Gastrocnemius medialis (tissue), 4 donors: ENCODE data around the gene ZNF320. TPM values are rescaled to one million over a fixed set of nuclear protein-coding genes. Genes with fewer than 3 reads are reported as not detected.
"Not testable (repeated sequence)": the region's sequence is repeated elsewhere in the genome, so short reads cannot be mapped to it uniquely, and the experiment has no call there.

Experiments
- ATAC-seq, 2 donors: fragments of 150-250 bp; one replicate each; pipeline ENCODE4 v1.9.1; 2016
- DNase-seq, 2 donors: peaks; one replicate each; pipeline ENCODE4 v3.0.0-alpha.2; 2019
- H3K27ac ChIP-seq, 4 donors: fragments of 200-600 bp; sonication (generic); 1 replicate in 1 of 4; 2 replicates in 3 of 4; pipeline ENCODE4 v1.5.1; 2016 to 2018; ENCODE audit warnings: mild to moderate bottlenecking in 2 of 4, moderate library complexity in 1 of 4
- H3K27me3 ChIP-seq, 3 donors: fragments of 200-600 bp; sonication (generic) in 2 of 3; 1 replicate in 1 of 3; 2 replicates in 2 of 3; pipeline versions ENCODE4 v1.5.1 to v1.6.0; 2016 to 2019; ENCODE audit warnings: mild to moderate bottlenecking in 1 of 3, moderate library complexity in 1 of 3
- H3K36me3 ChIP-seq, 2 donors: fragments of 200-600 bp; sonication (generic) in 1 of 2; one replicate each; pipeline ENCODE4 v1.5.1; 2017 to 2018
- H3K4me1 ChIP-seq, 2 donors: fragments of 200-600 bp; sonication (generic) in 1 of 2; one replicate each; pipeline ENCODE4 v1.5.1; 2016 to 2017; ENCODE audit warnings: mild to moderate bottlenecking in 2 of 2
- H3K4me3 ChIP-seq, 4 donors: fragments of 200-600 bp; sonication (generic) in 3 of 4; 1 replicate in 1 of 4; 2 replicates in 3 of 4; pipeline ENCODE4 v1.5.1; 2016 to 2019; ENCODE audit warnings: mild to moderate bottlenecking in 2 of 4
- H3K9me3 ChIP-seq, 3 donors: fragments of 200-600 bp; sonication (generic) in 2 of 3; 1 replicate in 1 of 3; 2 replicates in 2 of 3; pipeline ENCODE4 v1.5.1; 2016 to 2019
- POLR2A ChIP-seq, 2 donors: fragments of 450-650 bp; IDR thresholded peaks; one replicate each; pipeline ENCODE4 v1.6.1; 2017; ENCODE audit warnings: antibody characterized with exemption in 2 of 2, mild to moderate bottlenecking in 2 of 2, moderate library complexity in 2 of 2
- in situ Hi-C, 4 donors: fragments of 200-750 bp; cut with MboI; loops; one replicate each; pipeline versions ENCODE4 v1.15.0 to v1.8.0; 2017; ENCODE audit warnings: low sequenced_read_pairs in 4 of 4
- intact Hi-C: fragments of 100-400 bp; cut with DNase I; formaldehyde crosslinking; loops from one replicate; pipeline ENCODE4 v1.15.1; 2023; ENCODE audit warnings: low total_unique reads
- total RNA-seq, 4 donors: library from RNA; depleted of rRNA; stranded (reverse); fragments of >200 nt; gene quantifications; one replicate each; pipeline versions ENCODE4 v1.1.0 to v1.2.3, GENCODE V29; 2016

ZNF320 gene
- total RNA-seq, 4 donors from 2014 or later = 1.3 to 2.7 (median 2.5) TPM; not detected in 1

DNA sequence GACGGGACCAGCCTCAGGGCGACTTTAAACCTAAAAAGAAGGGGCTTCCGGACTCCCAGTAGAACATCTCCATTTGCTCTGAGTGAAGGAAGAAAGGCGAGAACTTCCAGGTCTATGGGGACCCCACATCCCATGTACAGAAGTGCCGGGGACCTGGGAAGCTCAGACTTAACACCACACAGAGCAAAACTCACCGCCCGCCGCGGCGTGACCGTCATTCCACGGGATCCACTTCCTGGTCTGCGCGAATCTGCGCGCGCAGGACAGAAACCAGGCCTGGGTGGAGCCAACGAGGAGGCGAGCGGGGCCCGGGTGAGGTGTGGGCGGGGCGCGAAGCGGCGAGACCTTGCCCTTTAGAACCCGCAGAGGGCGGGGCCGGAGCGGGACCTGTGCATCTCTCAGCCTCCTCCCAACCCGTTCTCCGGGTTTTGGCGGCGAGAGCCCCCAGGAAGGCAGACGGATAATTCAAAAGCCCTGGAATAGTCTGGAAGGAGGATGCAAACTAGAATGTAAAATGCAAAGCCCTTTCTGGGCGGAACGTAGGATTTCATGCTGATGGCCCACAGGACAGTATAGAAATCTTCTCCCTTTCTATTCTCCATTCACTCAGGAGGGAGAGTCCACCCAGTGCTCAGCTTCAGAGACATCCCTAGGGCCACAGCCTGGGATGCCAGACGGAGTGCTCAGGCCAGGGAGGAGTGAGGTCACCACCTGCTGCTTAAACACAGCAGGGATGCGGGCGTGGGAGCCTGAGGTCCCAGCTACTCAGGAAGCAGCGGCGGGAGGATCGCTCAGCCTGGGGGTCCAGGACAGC, 39.9 kb downstream of the ZNF320 start, which contains the start of gene ZNF468:
ZNF468 (minus strand) TSS at position 242 of the 814 bp plus-strand sequence. CDS start 3,347 bp downstream, outside the sequence.
- H3K27me3 ChIP-seq, H3K4me1 ChIP-seq, in situ Hi-C loops, H3K9me3 ChIP-seq: not testable (repeated sequence)
- Histone ChIP-seq H3K27ac (peak within 1 kb of the TSS; percentile 48 to 65 (median 55)), H3K36me3 (peaks cover 0 to 23% of the 10 kb centered on the region in 2 donors), H3K4me3 (peak within 1 kb of the TSS; percentile 64 to 85 (median 72))
- ATAC-seq (peak; percentile 81 to 85), DNase-seq (peak; percentile 35 to 49)
- intact Hi-C loops = loop anchor here (2.0 kb wide), 1 partner anchor 39 kb away; the partner anchor contains the start of gene ZNF320
- TF ChIP-seq POLR2A (IDR thresholded peaks at IDR 0.05) = peak in 1 of 2 donors; percentile 35

DNA sequence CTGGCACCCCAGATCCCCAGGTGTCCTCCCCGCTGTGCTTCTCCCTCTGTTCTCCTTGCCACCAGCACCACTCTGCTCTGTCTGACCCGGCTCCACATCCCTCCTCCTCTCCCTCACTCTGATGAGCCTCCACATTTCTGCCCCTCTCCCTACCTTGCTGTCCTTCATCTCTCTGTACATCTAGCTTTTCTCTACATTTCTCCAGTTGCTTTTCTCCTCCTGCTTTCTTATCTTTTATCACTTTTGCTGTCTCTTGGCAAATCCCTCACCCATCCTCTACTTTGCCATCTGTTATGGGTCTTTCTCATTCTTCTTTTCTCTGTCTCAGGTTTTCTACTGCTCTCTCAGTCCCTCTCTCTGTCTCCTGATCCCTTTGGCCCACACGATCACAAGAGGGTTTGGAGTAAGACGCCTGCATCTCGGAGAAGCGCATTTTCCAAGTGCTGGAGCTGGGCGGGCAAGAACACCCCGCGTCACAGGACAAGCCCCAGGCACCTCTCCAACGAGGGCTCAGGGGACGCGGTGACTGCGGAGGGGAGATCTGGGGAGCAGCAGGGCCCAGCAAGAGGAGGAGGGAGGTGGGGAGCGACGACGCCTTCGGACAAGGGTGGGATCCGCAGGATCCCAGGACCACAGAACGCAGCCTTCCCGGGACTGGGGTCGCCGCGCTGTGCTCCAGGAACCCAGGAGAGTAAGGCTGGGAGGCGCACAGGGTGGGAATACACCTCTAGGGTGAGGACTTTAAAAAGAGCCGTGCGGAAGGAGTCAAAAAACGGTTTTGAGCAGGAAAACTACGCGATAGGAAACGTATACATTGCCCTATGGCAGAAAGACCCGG, 40.7 kb downstream of the ZNF320 start:
- intact Hi-C loops = loop anchor here (2.0 kb wide), 1 partner anchor 40 kb away; the partner anchor contains the start of gene ZNF320
- ATAC-seq = peak; percentile 4 to 49
- DNase-seq, H3K9me3 ChIP-seq, H3K27me3 ChIP-seq, in situ Hi-C loops, H3K4me1 ChIP-seq: not testable (repeated sequence)
- Histone ChIP-seq H3K36me3 (peaks cover 0 to 29% of the 10 kb centered on the region in 2 donors), H3K27ac (peak overlapping the region; percentile 48 to 65 (median 55)), H3K4me3 (peak overlapping the region; percentile 64 to 85 (median 72))

Other genes with a start within 250 kb of the ZNF320 start
- gene ZNF611, start 162.6 kb downstream of the ZNF320 start, total RNA-seq = 1 to 10 TPM; 1.7 to 4.0 (median 2.5) TPM
- 1 to 10 TPM in 2 of 4 donors, under 1 TPM in 2; 0.72 to 3.7 (median 1.1) TPM for gene ZNF600, start 110.8 kb downstream of the ZNF320 start, total RNA-seq
- 1 to 10 TPM; 1.0 to 7.6 (median 3.2) TPM for gene ZNF28, start 76.0 kb downstream of the ZNF320 start, total RNA-seq
- gene ZNF468, start 40.0 kb downstream of the ZNF320 start, total RNA-seq = 1 to 10 TPM; 2.6 to 5.9 (median 3.5) TPM
- gene ZNF888, start 25.8 kb upstream of the ZNF320 start, total RNA-seq = under 1 TPM; 0.15 to 0.29 (median 0.20) TPM
- gene ZNF816, start 65.2 kb upstream of the ZNF320 start, total RNA-seq = 1 to 10 TPM; 1.0 to 3.1 (median 1.6) TPM
- gene ERVV-1, start 116.3 kb upstream of the ZNF320 start, total RNA-seq = under 1 TPM in 1 of 4 donors, not detected in 3; 0.12 TPM
- gene ERVV-2, start 147.1 kb upstream of the ZNF320 start, total RNA-seq = not detected
- gene ZNF160, start 205.8 kb upstream of the ZNF320 start, total RNA-seq = 10 to 100 TPM in 3 of 4 donors, 1 to 10 TPM in 1; 8.3 to 20.7 (median 11.9) TPM
- 1 to 10 TPM; 1.6 to 4.0 (median 3.7) TPM for gene ZNF415, start 235.3 kb upstream of the ZNF320 start, total RNA-seq